ENCODE measurements around the gene MMP15.
"Not testable (repeated sequence)": the region's sequence is repeated elsewhere in the genome, so short reads cannot be mapped to it uniquely, and the experiment has no call there.

MMP15 gene

GRCh38 chr16:58049232-58050185, 24.0 kb downstream of the MMP15 start:
- DNase-seq = no peak

- no peak for DNase-seq
Measured at GRCh38 chr16:58051296-58051695, 25.7 kb downstream of the MMP15 start.

- no peak for DNase-seq
Measured at GRCh38 chr16:58051821-58052603, 26.5 kb downstream of the MMP15 start.

GRCh38 chr16:58053682-58054005, 28.1 kb downstream of the MMP15 start:
- no peak for DNase-seq

- DNase-seq = no peak
Measured at GRCh38 chr16:58054289-58054688, 28.7 kb downstream of the MMP15 start.

GRCh38 chr16:58056580-58056979, 31.0 kb downstream of the MMP15 start:
- no peak for DNase-seq

- DNase-seq = no peak
Measured at GRCh38 chr16:58057121-58057520, 31.6 kb downstream of the MMP15 start.

GRCh38 chr16:58057784-58058183, 32.2 kb downstream of the MMP15 start:
- no peak for DNase-seq

GRCh38 chr16:58062821-58063220, 37.3 kb downstream of the MMP15 start:
- DNase-seq = no peak

GRCh38 chr16:58063377-58064076, 38.0 kb downstream of the MMP15 start:
- no peak for DNase-seq

- no peak for DNase-seq
Measured at GRCh38 chr16:58070585-58070984, 45.0 kb downstream of the MMP15 start.

- DNase-seq = not testable (repeated sequence)
Measured at GRCh38 chr16:58072134-58072533, 46.6 kb downstream of the MMP15 start.

- DNase-seq = not testable (repeated sequence)
Measured at GRCh38 chr16:58073086-58073485, 47.5 kb downstream of the MMP15 start.

- no peak for DNase-seq
Measured at GRCh38 chr16:58074657-58075056, 49.1 kb downstream of the MMP15 start.

GRCh38 chr16:58076514-58076913, 51.0 kb downstream of the MMP15 start:
- no peak for DNase-seq

- no peak for DNase-seq
Measured at GRCh38 chr16:58077796-58078195, 52.2 kb downstream of the MMP15 start.

- not testable (repeated sequence) for DNase-seq
Measured at GRCh38 chr16:58080657-58081056, 55.1 kb downstream of the MMP15 start.

- no peak for DNase-seq
Measured at GRCh38 chr16:58082381-58082780, 56.8 kb downstream of the MMP15 start.

GRCh38 chr16:58084635-58085034, 59.1 kb downstream of the MMP15 start:
- DNase-seq = no peak

- no peak for DNase-seq
Measured at GRCh38 chr16:58085171-58085570, 59.6 kb downstream of the MMP15 start.

GRCh38 chr16:58085584-58086251, 60.2 kb downstream of the MMP15 start:
- DNase-seq = no peak

- DNase-seq = no peak
Measured at GRCh38 chr16:58086381-58087208, 61.0 kb downstream of the MMP15 start.

Measured in femur (tissue), 1 donor.